T-cell (primary cell): Measurements from ENCODE around the gene TPRG1. TPM values are rescaled to one million over a fixed set of nuclear protein-coding genes. Genes with fewer than 3 reads are reported as not detected.

Experiments
- ATAC-seq, 4 experiments: fragments of 200-7000 bp in 3 of 4; fragments of 150-1000 bp in 1 of 4; cut with Tn5 transposase; replicated peaks in 1 of 4; 1 replicate in 3 of 4; 2 replicates in 1 of 4; pipeline ENCODE4 v1.10.0; 2021; ENCODE audit warnings: moderate library complexity in 3 of 4, mild to moderate bottlenecking in 2 of 4, moderate number of reproducible peaks in 1 of 4
- CTCF ChIA-PET, 2 donors: fragments of 300-600 bp; sonication (Branson Sonifier 250); formaldehyde crosslinking; loops; one replicate each; lab custom pipeline; 2022; ENCODE audit warnings: antibody characterized with exemption in 2 of 2; lab: Charles Lee
- POLR2A ChIA-PET, 2 donors: fragments of 300-600 bp; sonication (Branson Sonifier 250); formaldehyde crosslinking; loops; one replicate each; lab custom pipeline; 2022; ENCODE audit warnings: antibody characterized with exemption in 2 of 2; lab: Charles Lee
- DNase-seq, 35 experiments: peaks; one replicate each; pipeline versions ENCODE4 v3.0.0 to v3.0.0-alpha.2; 2013 to 2023
- H3K27ac ChIP-seq: one replicate; pipeline ENCODE4 v1.5.1; 2013; ENCODE audit warnings: low read length
- H3K27me3 ChIP-seq, 2 experiments: replicated peaks in 1 of 2; 1 replicate in 1 of 2; 2 replicates in 1 of 2; pipeline versions ENCODE4 v1.6.1 to v1.7.0; 2013; ENCODE audit warnings: low read length in 1 of 2, mixed read lengths in 1 of 2; ENCODE audit not compliant: control insufficient read depth in 2 of 2, insufficient read depth in 2 of 2; ENCODE audit errors: extremely low read depth in 1 of 2
- H3K36me3 ChIP-seq, 2 donors: 1 replicate in 1 of 2; 2 replicates in 1 of 2; pipeline versions ENCODE4 v1.6.1 to v1.7.0; 2013; ENCODE audit warnings: low read length in 1 of 2; ENCODE audit not compliant: control insufficient read depth in 2 of 2, insufficient read depth in 1 of 2; ENCODE audit errors: extremely low read depth in 1 of 2
- H3K4me1 ChIP-seq, 2 experiments: 1 replicate in 1 of 2; 2 replicates in 1 of 2; pipeline versions ENCODE4 v1.6.1 to v1.7.0; 2013; ENCODE audit warnings: low read length in 2 of 2, mixed read lengths in 1 of 2; ENCODE audit not compliant: insufficient read depth in 2 of 2, control insufficient read depth in 1 of 2; ENCODE audit errors: extremely low read depth in 1 of 2
- H3K4me3 ChIP-seq, 2 donors: 1 replicate in 1 of 2; 2 replicates in 1 of 2; pipeline versions ENCODE4 v1.5.1 to v1.7.0; 2013; ENCODE audit warnings: mild to moderate bottlenecking in 2 of 2, low read length in 1 of 2, moderate library complexity in 1 of 2; ENCODE audit not compliant: control insufficient read depth in 1 of 2; ENCODE audit errors: extremely low read depth in 1 of 2
- H3K9me3 ChIP-seq: 2 replicates; pipeline ENCODE4 v1.7.0; 2013
- H3K27ac Mint-ChIP-seq, 2 donors: one replicate each; pipeline ENCODE4 v1.8.0; 2020 to 2021; ENCODE audit warnings: mild to moderate bottlenecking in 2 of 2, mixed read lengths in 2 of 2
- H3K27me3 Mint-ChIP-seq, 2 donors: one replicate each; pipeline ENCODE4 v1.8.0; 2021 to 2022; ENCODE audit warnings: mixed read lengths in 2 of 2
- H3K36me3 Mint-ChIP-seq: one replicate; pipeline ENCODE4 v1.8.0; 2021; ENCODE audit warnings: mixed read lengths
- H3K4me1 Mint-ChIP-seq, 3 donors: one replicate each; pipeline ENCODE4 v1.8.0; 2020 to 2022; ENCODE audit warnings: mixed read lengths in 3 of 3, mild to moderate bottlenecking in 1 of 3
- H3K4me3 Mint-ChIP-seq, 3 donors: one replicate each; pipeline ENCODE4 v1.8.0; 2020 to 2022; ENCODE audit warnings: mild to moderate bottlenecking in 3 of 3, mixed read lengths in 3 of 3, moderate library complexity in 3 of 3
- H3K9me3 Mint-ChIP-seq, 3 donors: one replicate each; pipeline ENCODE4 v1.8.0; 2020 to 2022; ENCODE audit warnings: mixed read lengths in 3 of 3
- WGBS: methylation state at CpG from one replicate; pipeline ENCODE4 v1.1.5; 2013; ENCODE audit warnings: missing lambda C conversion rate; ENCODE audit not compliant: insufficient coverage; 5-methylcytosine and 5-hydroxymethylcytosine counted together
- total RNA-seq, 35 experiments: library from RNA in 6 of 35; stranded (reverse) in 6 of 35; fragments of 120-200 nt in 1 of 35; gene quantifications; one replicate each; pipeline versions ENCODE4 v1.2.1 to v1.2.4 and lab custom pipeline; 2013 to 2026

TPRG1 gene
- total RNA-seq, 5 donors from 2014 or later (not counting 1 experiment from before 2014, with no cell fraction given): 5.6 to 28.4 (median 15.5) TPM

- 96% methylated on average over 3 of the region's 4 CpGs for WGBS
- no peaks in the 10 kb centered on the region for H3K9me3 ChIP-seq
- Mint-ChIP-seq H3K9me3 (peaks cover 0 to 10% (median 4%) of the 10 kb centered on the region in 3 donors), H3K27ac (no peak overlapping the region), H3K4me1 (peaks cover 0 to 5% (median 2%) of the 10 kb centered on the region in 3 donors), H3K36me3 (peaks cover 23% of the 10 kb centered on the region), H3K27me3 (no peaks in the 10 kb centered on the region), H3K4me3 (no peak overlapping the region)
- DNase-seq: no peak
- no peaks in the 10 kb centered on the region for H3K36me3 ChIP-seq
- no peak overlapping the region for H3K27ac ChIP-seq
- ATAC-seq: no peak
- no peaks in the 10 kb centered on the region for H3K27me3 ChIP-seq
- CTCF ChIA-PET: interaction anchor here in 1 of 2 donors (0.6 kb wide), 1 partner anchor 32 kb away, joined by 3 read pairs; no protein-coding TSS in a partner anchor
- no peak overlapping the region for H3K4me3 ChIP-seq
- H3K4me1 ChIP-seq: no peaks in the 10 kb centered on the region
- POLR2A ChIA-PET: no interaction called here
Observed at GRCh38 chr3:189237526-189237925, 65.8 kb downstream of the TPRG1 start.

DNA sequence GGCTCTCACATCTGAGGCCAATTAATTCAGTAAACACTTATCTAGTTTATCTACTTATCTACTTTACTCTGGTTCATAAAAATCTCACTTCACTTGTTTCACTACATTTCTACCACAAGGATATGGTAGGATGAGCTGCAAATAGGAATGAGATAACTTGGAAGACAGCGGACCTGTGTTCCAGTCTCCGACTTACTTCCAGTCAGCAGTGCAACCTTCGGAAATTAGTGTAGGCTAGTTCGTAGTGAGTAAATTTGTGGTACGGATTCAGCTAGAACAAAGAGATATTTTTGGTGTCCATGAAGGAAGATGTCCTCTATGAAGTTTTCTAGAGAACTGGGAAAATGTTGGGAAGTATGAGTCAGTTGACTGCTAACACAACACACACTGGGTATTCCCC lies 66.3 kb downstream of the TPRG1 start:
- no peak overlapping the region for H3K27ac Mint-ChIP-seq
- ChIA-PET CTCF (interaction anchor here in 1 of 2 donors (0.6 kb wide), 1 partner anchor 33 kb away, joined by 3 read pairs; no protein-coding TSS in a partner anchor), POLR2A (no interaction called here)
- Histone ChIP-seq H3K4me1 (no peaks in the 10 kb centered on the region), H3K27ac (no peak overlapping the region), H3K4me3 (no peak overlapping the region), H3K27me3 (no peaks in the 10 kb centered on the region), H3K36me3 (no peaks in the 10 kb centered on the region), H3K9me3 (no peaks in the 10 kb centered on the region)
- ATAC-seq (no peak), DNase-seq (no peak)
- peaks cover 0 to 5% (median 2%) of the 10 kb centered on the region in 3 donors for H3K4me1 Mint-ChIP-seq
- H3K36me3 Mint-ChIP-seq: peaks cover 23% of the 10 kb centered on the region
- H3K4me3 Mint-ChIP-seq: no peak overlapping the region
- no peaks in the 10 kb centered on the region for H3K27me3 Mint-ChIP-seq
- 98% methylated on average over 5 of the region's 5 CpGs for WGBS
- peaks cover 0 to 13% (median 4%) of the 10 kb centered on the region in 3 donors for H3K9me3 Mint-ChIP-seq

GRCh38 chr3:189239616-189240015 lies 67.8 kb downstream of the TPRG1 start:
- no peaks in the 10 kb centered on the region for H3K9me3 ChIP-seq
- no peaks in the 10 kb centered on the region for H3K27me3 ChIP-seq
- ATAC-seq (no peak), DNase-seq (no peak)
- POLR2A ChIA-PET: interaction anchor here in 1 of 2 donors (0.6 to 0.7 kb wide), 2 partner anchors 399 to 1499 kb away, joined by 3 to 5 read pairs; no protein-coding TSS in a partner anchor
- no peaks in the 10 kb centered on the region for H3K4me1 ChIP-seq
- CTCF ChIA-PET: interaction anchor here in 1 of 2 donors (0.8 kb wide), 1 partner anchor 349 kb away, joined by 3 read pairs; no protein-coding TSS in a partner anchor
- Mint-ChIP-seq H3K27me3 (no peaks in the 10 kb centered on the region), H3K4me1 (peaks cover 0 to 5% (median 2%) of the 10 kb centered on the region in 3 donors), H3K36me3 (peaks cover 25% of the 10 kb centered on the region), H3K27ac (no peak overlapping the region), H3K9me3 (peaks cover 0 to 22% (median 8%) of the 10 kb centered on the region in 3 donors), H3K4me3 (no peak overlapping the region)
- H3K36me3 ChIP-seq: no peaks in the 10 kb centered on the region
- H3K27ac ChIP-seq: no peak overlapping the region
- H3K4me3 ChIP-seq: no peak overlapping the region
- WGBS: 100% methylated on average over 2 of the region's 5 CpGs

- WGBS: no CpG with 5 or more reads among the region's 1 CpG
- no peaks in the 10 kb centered on the region for H3K27me3 ChIP-seq
- H3K27ac ChIP-seq: no peak overlapping the region
- H3K27ac Mint-ChIP-seq: no peak overlapping the region
- H3K27me3 Mint-ChIP-seq: peaks cover 0 to 8% of the 10 kb centered on the region in 2 donors
- DNase-seq (no peak), ATAC-seq (no peak)
- POLR2A ChIA-PET: no interaction called here
- no peak overlapping the region for H3K4me3 Mint-ChIP-seq
- H3K9me3 ChIP-seq: no peaks in the 10 kb centered on the region
- no peak overlapping the region for H3K4me3 ChIP-seq
- peaks cover 5 to 11% (median 9%) of the 10 kb centered on the region in 3 donors for H3K9me3 Mint-ChIP-seq
- no peaks in the 10 kb centered on the region for H3K36me3 ChIP-seq
- H3K4me1 ChIP-seq: no peaks in the 10 kb centered on the region
- no peaks in the 10 kb centered on the region for H3K4me1 Mint-ChIP-seq
- H3K36me3 Mint-ChIP-seq: peaks cover 9% of the 10 kb centered on the region
- CTCF ChIA-PET: interaction anchor here in 1 of 2 donors (0.5 to 0.7 kb wide), 2 partner anchors 18 to 703 kb away, joined by 6 to 7 read pairs; no protein-coding TSS in a partner anchor
Observed at GRCh38 chr3:189249987-189250386, 78.2 kb downstream of the TPRG1 start.

DNA sequence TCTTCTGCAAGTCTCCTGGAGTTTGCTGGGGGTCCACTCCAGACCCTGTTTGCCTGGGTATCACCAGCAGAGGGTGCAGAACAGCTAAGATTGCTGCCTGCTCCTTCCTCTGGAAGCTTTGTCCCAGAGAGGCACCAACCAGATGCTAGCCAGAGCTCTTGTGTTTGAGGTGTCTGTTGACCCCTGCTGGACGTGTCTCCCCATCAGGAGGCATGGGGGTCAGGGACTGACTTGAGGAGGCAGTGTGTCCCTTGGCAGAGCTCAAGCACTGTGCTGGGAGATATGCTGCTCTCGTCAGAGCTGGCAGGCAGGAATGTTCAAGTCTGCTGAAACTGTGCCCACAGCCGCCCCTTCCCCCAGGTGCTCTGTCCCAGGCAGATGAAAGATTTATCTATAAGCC lies 86.5 kb downstream of the TPRG1 start:
- H3K27ac ChIP-seq: no peak overlapping the region
- Mint-ChIP-seq H3K4me3 (no peak overlapping the region), H3K27ac (no peak overlapping the region), H3K36me3 (peaks cover 9% of the 10 kb centered on the region), H3K27me3 (peaks cover 0 to 9% of the 10 kb centered on the region in 2 donors), H3K4me1 (no peaks in the 10 kb centered on the region), H3K9me3 (peaks cover 4 to 11% (median 9%) of the 10 kb centered on the region in 3 donors)
- H3K27me3 ChIP-seq: peaks cover 0 to 4% of the 10 kb centered on the region in 2 experiments
- no peaks in the 10 kb centered on the region for H3K36me3 ChIP-seq
- H3K4me3 ChIP-seq: no peak overlapping the region
- CTCF ChIA-PET: no interaction called here
- no peaks in the 10 kb centered on the region for H3K4me1 ChIP-seq
- POLR2A ChIA-PET: no interaction called here
- no peak for DNase-seq
- no peak for ATAC-seq
- no peaks in the 10 kb centered on the region for H3K9me3 ChIP-seq
- WGBS: 93% methylated on average over 3 of the region's 3 CpGs

DNA sequence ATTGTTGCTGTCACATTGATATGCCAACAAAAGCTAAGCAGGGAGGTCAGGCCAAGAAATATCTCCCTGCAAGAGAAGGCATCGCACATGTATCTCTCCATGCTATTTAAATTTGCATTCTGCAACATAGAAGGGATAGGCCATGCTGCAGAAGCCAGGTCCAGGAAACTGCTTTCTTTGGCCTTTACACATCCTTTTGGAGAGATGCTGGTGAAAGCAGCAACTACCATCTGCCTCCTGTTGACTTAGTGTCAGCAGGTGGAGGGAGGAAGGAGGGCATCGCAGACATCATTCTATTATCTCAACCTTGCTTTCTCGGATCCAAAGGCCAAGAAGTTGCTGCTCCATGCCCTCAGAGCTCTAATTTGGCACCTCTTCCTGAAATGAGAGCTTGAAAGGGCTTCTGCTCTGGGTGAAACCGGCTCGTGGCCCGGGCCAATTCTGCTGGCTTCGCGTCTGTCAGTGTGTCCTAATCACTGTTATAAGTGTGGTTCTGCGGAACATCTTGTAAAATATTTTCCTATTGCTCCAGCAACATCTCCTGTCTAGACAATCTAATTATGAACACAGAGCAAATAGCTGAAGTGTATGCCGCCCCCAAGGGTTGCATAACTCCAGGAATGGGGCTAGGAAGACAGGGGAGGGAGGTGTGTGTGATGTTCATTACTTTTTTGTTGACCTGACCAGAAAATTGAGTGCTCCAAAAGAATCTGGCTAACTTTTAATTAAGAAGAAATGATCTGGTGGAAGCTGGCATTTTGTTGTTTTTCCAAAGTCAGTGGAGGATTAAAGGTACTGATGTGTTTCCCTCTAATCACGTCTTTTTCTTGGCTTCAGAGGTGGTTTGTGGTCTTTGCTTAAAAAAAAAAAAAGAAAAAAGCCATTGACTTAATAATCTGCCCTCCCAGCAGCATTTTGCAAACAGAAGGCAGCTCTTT lies 89.1 kb downstream of the TPRG1 start:
- Histone ChIP-seq H3K27me3 (peaks cover 0 to 4% of the 10 kb centered on the region in 2 experiments), H3K27ac (no peak overlapping the region), H3K4me3 (no peak overlapping the region), H3K36me3 (no peaks in the 10 kb centered on the region), H3K9me3 (no peaks in the 10 kb centered on the region), H3K4me1 (no peaks in the 10 kb centered on the region)
- ChIA-PET POLR2A (no interaction called here), CTCF (no interaction called here)
- H3K4me3 Mint-ChIP-seq: no peak overlapping the region
- ATAC-seq (no peak), DNase-seq (no peak)
- H3K9me3 Mint-ChIP-seq: no peaks in the 10 kb centered on the region
- H3K36me3 Mint-ChIP-seq: no peaks in the 10 kb centered on the region
- H3K4me1 Mint-ChIP-seq: no peaks in the 10 kb centered on the region
- WGBS: 100% methylated on average over 1 of the region's 11 CpGs
- no peaks in the 10 kb centered on the region for H3K27me3 Mint-ChIP-seq
- no peak overlapping the region for H3K27ac Mint-ChIP-seq
